K562 (cell line): ENCODE measurements around the gene TALDO1. TPM values are rescaled to one million over a fixed set of nuclear protein-coding genes. Genes with fewer than 3 reads are reported as not detected.

Experiments
- CREM ChIP-seq: IDR thresholded peaks from 2 replicates; pipeline ENCODE4 v1.6.1; 2014; ENCODE audit warnings: antibody characterized with exemption, low read depth
- DPF2 ChIP-seq: fragments of 450-650 bp; IDR thresholded peaks from 2 replicates; pipeline ENCODE4 v1.6.1; 2016
- ELK1 ChIP-seq: sonication (generic); formaldehyde crosslinking; IDR thresholded peaks from 2 replicates; pipeline ENCODE4 v1.8.1; 2022; ENCODE audit warnings: missing genetic modification reagents
- ESRRA ChIP-seq: fragments of 450-650 bp; IDR thresholded peaks from 2 replicates; pipeline ENCODE4 v1.6.1; 2014; ENCODE audit warnings: low read depth, mild to moderate bottlenecking, moderate library complexity, borderline replicate concordance
- HNRNPL ChIP-seq: fragments of 200-400 bp; formaldehyde crosslinking; IDR thresholded peaks from 2 replicates; pipeline ENCODE4 v1.6.1; 2017; ENCODE audit warnings: low read depth, mild to moderate bottlenecking, low read length
- IFI16 ChIP-seq: fragments of 250-450 bp; sonication (Bioruptor Pico); IDR thresholded peaks from 2 replicates; pipeline ENCODE4 v2.1.2; 2022; ENCODE audit warnings: mild to moderate bottlenecking, inconsistent platforms
- KLF13 ChIP-seq: fragments of 450-650 bp; IDR thresholded peaks from 2 replicates; pipeline ENCODE4 v1.6.1; 2016; ENCODE audit warnings: missing genetic modification characterization, low read depth, mild to moderate bottlenecking, missing compliant biosample characterization, moderate library complexity, borderline replicate concordance
- MCM2 ChIP-seq: fragments of 450-650 bp; IDR thresholded peaks from 2 replicates; pipeline ENCODE4 v1.6.1; 2017; ENCODE audit warnings: low read depth, mild to moderate bottlenecking
- NCOA6 ChIP-seq: fragments of 450-650 bp; IDR thresholded peaks from 2 replicates; pipeline ENCODE4 v1.6.1; 2017; ENCODE audit warnings: mild to moderate bottlenecking
- NFIC ChIP-seq: fragments of 450-650 bp; IDR thresholded peaks from 2 replicates; pipeline ENCODE4 v1.6.1; 2017; ENCODE audit warnings: mild to moderate bottlenecking, inconsistent platforms
- NR2C1 ChIP-seq, 2 experiments: fragments of 450-650 bp; IDR thresholded peaks; 2 replicates each; pipeline ENCODE4 v1.6.1; 2017; ENCODE audit warnings: mild to moderate bottlenecking in 2 of 2, antibody characterized with exemption in 1 of 2, inconsistent platforms in 1 of 2, missing compliant biosample characterization in 1 of 2, missing genetic modification characterization in 1 of 2
- PHF8 ChIP-seq: fragments of 200-600 bp; sonication (generic); IDR thresholded peaks from 2 replicates; pipeline ENCODE4 v1.6.1; 2012; ENCODE audit warnings: mixed run types, mild to moderate bottlenecking, inconsistent platforms, low read length, moderate library complexity, borderline replicate concordance
- RBBP5 ChIP-seq: fragments of 200-600 bp; sonication (generic); IDR thresholded peaks from 2 replicates; pipeline ENCODE4 v1.6.1; 2012; ENCODE audit warnings: borderline replicate concordance, mild to moderate bottlenecking, low read length, control low read depth, inconsistent platforms; ENCODE audit not compliant: insufficient read depth, poor library complexity, severe bottlenecking
- RNF2 ChIP-seq: sonication (generic); IDR thresholded peaks from 2 replicates; pipeline ENCODE4 v1.6.1; 2016
- SREBF2 ChIP-seq: sonication (generic); formaldehyde crosslinking; IDR thresholded peaks from 2 replicates; pipeline ENCODE4 v1.4.0; 2020; ENCODE audit warnings: mild to moderate bottlenecking, missing genetic modification reagents
- TOE1 ChIP-seq, 2 experiments: fragments of 450-650 bp in 1 of 2; sonication (generic) in 1 of 2; formaldehyde crosslinking in 1 of 2; IDR thresholded peaks; 2 replicates each; pipeline versions ENCODE4 v1.7.1 to v1.8.0; 2016 to 2022; ENCODE audit warnings: borderline replicate concordance in 2 of 2, mild to moderate bottlenecking in 2 of 2, antibody characterized with exemption in 1 of 2, inconsistent platforms in 1 of 2, low read depth in 1 of 2, missing genetic modification reagents in 1 of 2, moderate library complexity in 1 of 2
- ZFX ChIP-seq: sonication (generic); formaldehyde crosslinking; IDR thresholded peaks from 2 replicates; pipeline ENCODE4 v1.8.0; 2022; ENCODE audit warnings: mild to moderate bottlenecking, missing genetic modification reagents, moderate library complexity
- ZNF212 ChIP-seq: fragments of 450-650 bp; formaldehyde crosslinking; IDR thresholded peaks from 2 replicates; pipeline ENCODE4 v1.4.0; 2020; ENCODE audit warnings: mild to moderate bottlenecking
- polyA plus RNA-seq, 8 experiments: library from polyadenylated mRNA; depleted of rRNA in 4 of 8; stranded (reverse) in 5 of 8; unstranded in 3 of 8; fragments of >200 nt; fragmentation: Nextera tagmentation in 2 of 8; fragmentation: Illumina TruSeq in 1 of 8; extraction: Ambion mirVana in 2 of 8; extraction: Trizol in 1 of 8; gene quantifications; 2 replicates each; pipeline versions ENCODE4 v1.2.1 to v1.2.3, GENCODE V29; 2011 to 2014; ENCODE audit warnings: inconsistent platforms in 1 of 8, missing spikeins in 1 of 8
- total RNA-seq, 7 experiments: library from RNA; depleted of rRNA in 6 of 7; stranded (reverse); fragments of >200 nt in 6 of 7; fragmentation: Illumina TruSeq in 2 of 7; extraction: Trizol in 2 of 7; gene quantifications; 2 replicates each; pipeline versions ENCODE4 v1.2.1 to v1.2.3, GENCODE V29; 2011 to 2021; ENCODE audit warnings: low replicate concordance in 1 of 7
- TF ChIP-seq, protein P1 (sequence below): sonication (generic); formaldehyde crosslinking; IDR thresholded peaks from 2 replicates; pipeline ENCODE4 v1.8.1; 2023; ENCODE audit warnings: mild to moderate bottlenecking, missing genetic modification reagents
- TF ChIP-seq, protein P2 (sequence below): sonication (generic); formaldehyde crosslinking; IDR thresholded peaks from 2 replicates; pipeline ENCODE4 v1.8.0; 2022; ENCODE audit warnings: missing genetic modification reagents, mild to moderate bottlenecking, moderate library complexity, borderline replicate concordance

TALDO1 gene
- total and polyA plus RNA-seq, 9 of the 15 experiments (the other 6 are each of a cell fraction or from before 2014, with no cell fraction given) = 260 to 541 (median 441) TPM

DNA sequence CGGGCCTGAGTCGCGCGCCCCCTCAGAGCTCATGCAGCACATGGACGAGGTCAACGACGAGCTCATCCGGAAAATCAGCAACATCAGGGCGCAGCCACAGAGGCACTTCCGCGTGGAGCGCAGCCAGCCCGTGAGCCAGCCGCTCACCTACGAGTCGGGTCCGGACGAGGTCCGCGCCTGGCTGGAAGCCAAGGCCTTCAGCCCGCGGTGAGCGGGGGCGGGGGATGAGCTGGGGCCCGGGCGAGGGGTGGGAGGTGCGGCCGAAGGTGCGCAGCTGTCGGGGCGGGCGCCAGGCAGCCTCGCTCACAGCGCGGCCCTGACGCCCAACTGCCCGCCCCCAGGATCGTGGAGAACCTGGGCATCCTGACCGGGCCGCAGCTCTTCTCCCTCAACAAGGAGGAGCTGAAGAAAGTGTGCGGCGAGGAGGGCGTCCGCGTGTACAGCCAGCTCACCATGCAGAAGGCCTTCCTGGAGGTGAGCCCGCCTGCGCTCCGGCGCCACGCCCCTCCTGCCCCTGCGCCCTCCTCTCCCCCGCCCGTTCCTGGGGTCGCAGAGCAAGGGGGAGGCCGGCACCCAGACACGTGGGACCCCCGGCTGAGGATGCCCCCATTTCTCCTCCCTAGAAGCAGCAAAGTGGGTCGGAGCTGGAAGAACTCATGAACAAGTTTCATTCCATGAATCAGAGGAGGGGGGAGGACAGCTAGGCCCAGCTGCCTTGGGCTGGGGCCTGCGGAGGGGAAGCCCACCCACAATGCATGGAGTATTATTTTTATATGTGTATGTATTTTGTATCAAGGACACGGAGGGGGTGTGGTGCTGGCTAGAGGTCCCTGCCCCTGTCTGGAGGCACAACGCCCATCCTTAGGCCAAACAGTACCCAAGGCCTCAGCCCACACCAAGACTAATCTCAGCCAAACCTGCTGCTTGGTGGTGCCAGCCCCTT is 20.7 kb upstream of the TALDO1 start (continued):
- TF ChIP-seq, protein P1, sequence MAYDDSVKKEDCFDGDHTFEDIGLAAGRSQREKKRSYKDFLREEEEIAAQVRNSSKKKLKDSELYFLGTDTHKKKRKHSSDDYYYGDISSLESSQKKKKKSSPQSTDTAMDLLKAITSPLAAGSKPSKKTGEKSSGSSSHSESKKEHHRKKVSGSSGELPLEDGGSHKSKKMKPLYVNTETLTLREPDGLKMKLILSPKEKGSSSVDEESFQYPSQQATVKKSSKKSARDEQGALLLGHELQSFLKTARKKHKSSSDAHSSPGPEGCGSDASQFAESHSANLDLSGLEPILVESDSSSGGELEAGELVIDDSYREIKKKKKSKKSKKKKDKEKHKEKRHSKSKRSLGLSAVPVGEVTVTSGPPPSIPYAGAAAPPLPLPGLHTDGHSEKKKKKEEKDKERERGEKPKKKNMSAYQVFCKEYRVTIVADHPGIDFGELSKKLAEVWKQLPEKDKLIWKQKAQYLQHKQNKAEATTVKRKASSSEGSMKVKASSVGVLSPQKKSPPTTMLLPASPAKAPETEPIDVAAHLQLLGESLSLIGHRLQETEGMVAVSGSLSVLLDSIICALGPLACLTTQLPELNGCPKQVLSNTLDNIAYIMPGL (CRISPR knock-in tag) = no peak
- TF ChIP-seq NR2C1 (IDR thresholded peaks at IDR 0.05) (no peak), NR2C1 (tag; IDR thresholded peaks at IDR 0.05) (no peak), HNRNPL (0 out of 2 replicates have a peak, but pooled peaks have one; percentile 41), RBBP5 (peak; percentile 47), DPF2 (no peak; the same call in 1 of the 2 replicates), CREM (0 out of 2 replicates have a peak, but pooled peaks have one; percentile 30), ELK1 (no peak), NCOA6 (peak; percentile 82), NFIC (peak; percentile 97), RNF2 (peak; percentile 42; the same call in 1 of the 2 replicates), ZFX (CRISPR knock-in tag) (peak; percentile 90), KLF13 (peak; percentile 66; the same call in 1 of the 2 replicates), ESRRA (no peak), MCM2 (no peak), TOE1 (IDR thresholded peaks at IDR 0.05; ENCODE audit: borderline replicate concordance) (no peak), TOE1 (CRISPR knock-in tag; IDR thresholded peaks at IDR 0.05; ENCODE audit: borderline replicate concordance, low read depth) (no peak), SREBF2 (CRISPR knock-in tag) (no peak), ZNF212 (CRISPR knock-in tag) (no peak), PHF8 (peak; percentile 34; the same call in 1 of the 2 replicates), IFI16 (CRISPR knock-in tag) (no peak)
- TF ChIP-seq, protein P2, sequence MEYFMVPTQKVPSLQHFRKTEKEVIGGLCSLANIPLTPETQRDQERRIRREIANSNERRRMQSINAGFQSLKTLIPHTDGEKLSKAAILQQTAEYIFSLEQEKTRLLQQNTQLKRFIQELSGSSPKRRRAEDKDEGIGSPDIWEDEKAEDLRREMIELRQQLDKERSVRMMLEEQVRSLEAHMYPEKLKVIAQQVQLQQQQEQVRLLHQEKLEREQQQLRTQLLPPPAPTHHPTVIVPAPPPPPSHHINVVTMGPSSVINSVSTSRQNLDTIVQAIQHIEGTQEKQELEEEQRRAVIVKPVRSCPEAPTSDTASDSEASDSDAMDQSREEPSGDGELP (CRISPR knock-in tag) = peak; percentile 44; the same call in 1 of the 2 replicates
